ENCODE results near the gene KLF7. TPM values are rescaled to one million over a fixed set of nuclear protein-coding genes. Genes with fewer than 3 reads are reported as not detected.

KLF7 gene
- total RNA-seq, 1 experiment from 2014 or later, result 6.2 TPM

DNA sequence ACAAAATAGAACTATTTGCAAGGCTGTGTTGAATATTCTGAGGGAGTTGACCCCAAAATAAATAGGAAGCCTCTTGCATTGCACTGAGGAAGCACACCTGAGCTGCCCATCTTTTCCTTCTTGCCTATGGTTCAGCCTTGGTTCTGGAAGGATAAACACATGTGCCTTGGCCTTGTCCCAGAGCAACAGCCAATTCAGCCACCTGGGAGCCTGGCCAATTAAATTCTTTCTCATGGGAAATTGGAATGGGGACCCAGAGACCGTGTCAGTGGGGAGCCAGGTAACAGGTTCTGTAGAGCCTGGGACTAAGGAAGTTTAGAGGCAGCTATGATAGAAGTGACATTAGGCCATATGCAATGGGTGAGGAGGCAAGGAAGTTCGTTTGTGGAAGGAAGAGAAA, 99.6 kb downstream of the KLF7 start:
- in situ Hi-C loops (cut with HindIII; ENCODE audit: low pct_unique_long_range_greater_than_20kb, low sequenced_read_pairs), result no loop called here
- DNase-seq (ENCODE audit: low read depth, low spot score), result no peak

GRCh38 chr2:207064128-207064690, 101.5 kb downstream of the KLF7 start:
- DNase-seq (ENCODE audit: low read depth, low spot score), result no peak
- in situ Hi-C loops (cut with HindIII; ENCODE audit: low pct_unique_long_range_greater_than_20kb, low sequenced_read_pairs), result no loop called here

DNA sequence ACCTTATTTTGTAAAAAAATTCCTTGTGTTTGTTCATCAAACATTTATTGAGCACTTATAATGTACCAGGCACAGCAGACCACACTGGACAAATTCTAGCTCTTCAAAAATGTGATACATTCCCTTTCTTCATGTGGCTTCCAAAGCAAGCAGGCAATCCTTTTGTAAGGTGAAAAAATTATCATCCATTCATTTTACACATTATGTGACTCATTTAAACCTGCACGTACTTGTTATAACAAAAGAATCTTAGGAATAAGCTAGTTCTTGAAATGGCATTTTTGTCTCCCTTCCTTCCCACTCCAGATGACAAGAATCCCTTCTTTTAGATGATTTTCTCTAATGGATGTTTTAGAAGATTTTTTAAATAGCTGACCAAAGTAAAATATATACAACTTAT, 104.6 kb downstream of the KLF7 start:
- in situ Hi-C loops (cut with HindIII; ENCODE audit: low pct_unique_long_range_greater_than_20kb, low sequenced_read_pairs), result no loop called here
- DNase-seq (ENCODE audit: low read depth, low spot score), result no peak

DNA sequence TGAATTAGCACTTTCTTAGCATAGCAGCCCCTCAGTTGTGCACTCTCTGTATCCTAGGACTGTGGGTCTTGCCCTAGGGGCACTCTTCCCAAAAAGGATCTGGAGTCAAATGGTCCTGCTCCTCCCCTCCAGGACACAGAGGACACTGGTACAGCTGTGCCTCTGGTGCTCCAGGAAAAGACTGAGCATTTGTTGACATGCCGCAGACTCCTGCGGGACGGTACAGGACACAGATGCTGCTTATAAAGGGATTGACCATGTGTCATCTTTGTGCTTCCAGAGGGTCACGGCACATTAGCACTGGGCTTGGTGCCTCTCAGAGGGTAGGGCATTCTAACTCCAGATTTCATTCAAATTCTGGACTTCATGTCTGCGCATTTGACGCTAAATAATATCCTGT, 110.5 kb downstream of the KLF7 start:
- in situ Hi-C loops (cut with HindIII; ENCODE audit: low pct_unique_long_range_greater_than_20kb, low sequenced_read_pairs), result no loop called here
- no peak for DNase-seq (ENCODE audit: low read depth, low spot score)

GRCh38 chr2:207054521-207054920, 111.2 kb downstream of the KLF7 start:
- no peak for DNase-seq (ENCODE audit: low read depth, low spot score)
- in situ Hi-C loops (cut with HindIII; ENCODE audit: low pct_unique_long_range_greater_than_20kb, low sequenced_read_pairs), result no loop called here

GRCh38 chr2:207051385-207051965, 114.3 kb downstream of the KLF7 start:
- in situ Hi-C loops (cut with HindIII; ENCODE audit: low pct_unique_long_range_greater_than_20kb, low sequenced_read_pairs), result no loop called here
- no peak for DNase-seq (ENCODE audit: low read depth, low spot score)

DNA sequence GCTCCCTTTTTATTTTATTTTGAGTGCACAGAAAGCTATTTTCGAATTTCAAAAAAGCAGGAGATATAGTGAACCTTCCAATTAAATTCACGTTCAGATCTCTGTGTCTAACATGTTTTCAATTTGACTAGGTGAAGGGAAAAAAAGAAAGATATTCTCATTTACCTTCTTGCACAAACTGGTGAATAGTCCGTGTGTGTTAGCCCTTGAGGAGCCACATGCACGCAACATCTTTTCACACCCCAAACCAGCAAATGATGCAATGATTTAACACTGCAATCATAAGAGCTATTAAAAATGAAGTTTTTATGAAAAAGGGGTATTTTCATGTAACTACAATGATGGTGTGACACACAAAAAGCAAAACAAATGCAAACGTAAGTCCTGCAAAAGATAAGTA, 116.6 kb downstream of the KLF7 start:
- no peak for DNase-seq (ENCODE audit: low read depth, low spot score)
- in situ Hi-C loops (cut with HindIII; ENCODE audit: low pct_unique_long_range_greater_than_20kb, low sequenced_read_pairs), result no loop called here

DNA sequence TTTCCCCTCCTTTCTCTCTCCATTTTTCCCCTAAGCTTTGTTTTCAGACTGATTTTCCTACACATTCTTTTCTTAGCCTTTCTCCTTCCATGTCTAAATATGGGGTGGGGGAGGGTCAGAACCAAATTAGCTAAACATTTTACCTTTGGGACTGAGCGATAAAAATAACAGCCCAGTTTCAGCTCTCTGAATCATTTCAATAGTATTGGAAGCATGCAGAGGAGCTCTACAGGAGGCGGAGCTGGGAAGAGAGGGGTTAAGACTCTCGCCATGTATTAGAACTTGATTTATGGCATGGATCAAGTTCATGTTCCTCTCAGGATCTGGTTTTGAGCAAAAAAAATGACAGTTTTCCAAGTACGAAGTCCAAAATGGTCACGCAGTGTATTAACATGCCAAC, 117.3 kb downstream of the KLF7 start:
- DNase-seq (ENCODE audit: low read depth, low spot score), result no peak

DNA sequence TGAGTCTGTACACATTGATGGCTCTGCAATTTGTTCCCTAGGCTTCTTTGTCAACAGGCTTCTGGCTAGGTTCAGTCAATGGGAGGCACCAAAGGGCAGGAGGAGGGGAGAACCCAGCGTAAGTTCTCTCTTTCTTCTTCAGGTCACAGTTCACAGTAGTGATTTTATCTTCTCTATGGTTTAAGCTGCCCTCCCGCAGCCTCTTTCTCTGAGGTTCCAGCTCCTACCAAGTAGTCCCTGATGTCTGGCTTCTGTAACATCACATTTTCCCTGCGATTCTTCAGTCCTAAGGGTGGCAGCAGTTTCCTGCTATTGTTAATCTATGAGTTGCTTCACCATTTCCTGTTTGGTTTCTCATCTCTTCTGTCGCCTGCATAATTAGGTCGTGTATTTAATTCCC, 119.0 kb downstream of the KLF7 start:
- in situ Hi-C loops (cut with HindIII; ENCODE audit: low pct_unique_long_range_greater_than_20kb, low sequenced_read_pairs), result no loop called here
- no peak for DNase-seq (ENCODE audit: low read depth, low spot score)

More for the DNA sequence above, 117.3 kb downstream of the KLF7 start:
- in situ Hi-C loops (cut with HindIII; ENCODE audit: low pct_unique_long_range_greater_than_20kb, low sequenced_read_pairs), result no loop called here

DNA sequence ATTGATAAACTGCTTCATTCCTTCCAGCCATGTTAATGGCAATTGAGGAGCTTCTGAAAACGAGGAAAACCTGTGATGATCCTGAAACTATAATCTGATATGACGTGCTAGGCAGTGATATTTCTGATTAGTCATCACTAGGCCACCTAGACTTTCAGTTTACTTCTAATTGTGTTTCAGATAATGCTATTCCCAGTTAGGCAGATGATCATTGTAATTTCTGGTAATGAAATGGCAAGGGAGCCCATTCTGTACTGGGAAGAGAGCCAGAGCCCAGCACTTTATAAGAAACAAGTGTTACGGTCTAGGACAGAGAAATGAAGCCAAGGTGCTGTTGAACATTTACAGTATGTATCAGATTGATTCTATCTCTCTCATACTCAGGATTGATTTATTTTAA, 120.2 kb downstream of the KLF7 start:
- no peak for DNase-seq (ENCODE audit: low read depth, low spot score)
- in situ Hi-C loops (cut with HindIII; ENCODE audit: low pct_unique_long_range_greater_than_20kb, low sequenced_read_pairs), result no loop called here

- in situ Hi-C loops (cut with HindIII; ENCODE audit: low pct_unique_long_range_greater_than_20kb, low sequenced_read_pairs), result no loop called here
Measured at GRCh38 chr2:207044379-207045362, 121.1 kb downstream of the KLF7 start.

GRCh38 chr2:207042841-207043240, 122.9 kb downstream of the KLF7 start:
- in situ Hi-C loops (cut with HindIII; ENCODE audit: low pct_unique_long_range_greater_than_20kb, low sequenced_read_pairs), result no loop called here
- no peak for DNase-seq (ENCODE audit: low read depth, low spot score)

More at GRCh38 chr2:207044379-207045362, 121.1 kb downstream of the KLF7 start:
- no peak for DNase-seq (ENCODE audit: low read depth, low spot score)

- DNase-seq (ENCODE audit: low read depth, low spot score), result no peak
- in situ Hi-C loops (cut with HindIII; ENCODE audit: low pct_unique_long_range_greater_than_20kb, low sequenced_read_pairs), result no loop called here
Measured at GRCh38 chr2:207041786-207042554, 123.8 kb downstream of the KLF7 start.

- no peak for DNase-seq (ENCODE audit: low read depth, low spot score)
- in situ Hi-C loops (cut with HindIII; ENCODE audit: low pct_unique_long_range_greater_than_20kb, low sequenced_read_pairs), result no loop called here
Measured at GRCh38 chr2:207041279-207041678, 124.5 kb downstream of the KLF7 start.

GRCh38 chr2:207040696-207041095, 125.1 kb downstream of the KLF7 start:
- in situ Hi-C loops (cut with HindIII; ENCODE audit: low pct_unique_long_range_greater_than_20kb, low sequenced_read_pairs), result no loop called here
- DNase-seq (ENCODE audit: low read depth, low spot score), result no peak

DNA sequence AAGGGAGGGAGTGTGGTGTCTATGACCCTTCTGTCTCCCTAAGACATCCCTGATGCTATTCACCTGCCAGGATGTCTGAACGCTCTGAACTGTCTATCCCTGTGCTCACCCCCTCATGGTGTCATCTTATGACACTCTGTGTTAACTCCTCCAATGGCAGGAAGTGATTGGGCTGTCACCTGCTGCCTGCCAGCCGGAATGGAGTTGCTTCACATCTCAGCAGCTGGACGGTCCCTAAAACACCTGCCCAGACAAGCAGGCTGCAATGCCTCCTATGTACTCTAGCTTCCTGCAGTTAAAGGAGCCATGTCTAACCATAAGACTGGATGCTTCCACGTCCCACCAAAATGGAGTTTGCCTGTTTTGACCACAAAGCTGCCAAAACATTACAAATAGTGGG, 126.5 kb downstream of the KLF7 start:
- in situ Hi-C loops (cut with HindIII; ENCODE audit: low pct_unique_long_range_greater_than_20kb, low sequenced_read_pairs), result no loop called here

GRCh38 chr2:207038299-207038698, 127.4 kb downstream of the KLF7 start:
- in situ Hi-C loops (cut with HindIII; ENCODE audit: low pct_unique_long_range_greater_than_20kb, low sequenced_read_pairs), result no loop called here
- no peak for DNase-seq (ENCODE audit: low read depth, low spot score)

More for the DNA sequence above, 126.5 kb downstream of the KLF7 start:
- no peak for DNase-seq (ENCODE audit: low read depth, low spot score)

DNA sequence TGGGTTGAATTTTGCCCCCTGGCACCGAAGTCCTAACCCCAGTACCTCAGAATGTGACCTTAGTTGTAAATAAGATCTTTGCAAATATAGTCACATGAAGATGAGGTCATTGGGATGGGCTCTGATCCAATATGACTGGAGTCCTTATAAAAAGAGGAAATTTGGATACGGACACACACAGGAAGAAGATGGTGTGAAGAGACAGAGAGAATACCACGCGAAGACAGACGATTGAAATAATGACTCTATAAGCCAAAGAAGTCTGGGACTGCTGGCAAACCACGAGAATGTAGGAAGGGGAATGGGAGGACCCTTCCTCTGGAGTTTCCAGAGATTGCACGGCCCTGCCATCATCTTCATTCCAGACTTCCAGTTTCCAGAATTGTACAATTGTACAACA, 127.9 kb downstream of the KLF7 start:
- DNase-seq (ENCODE audit: low read depth, low spot score), result peak; percentile 63
- in situ Hi-C loops (cut with HindIII; ENCODE audit: low pct_unique_long_range_greater_than_20kb, low sequenced_read_pairs), result no loop called here

All from SK-MEL-5 (cell line).